HG02759 (cell line): Measurements from ENCODE around the gene MET.

Source experiments
- ATAC-seq: cut with Tn5 transposase; IDR thresholded peaks from one replicate; pipeline ENCODE4 v1.9.1; 2021; ENCODE audit warnings: mild to moderate bottlenecking, moderate library complexity; ENCODE audit not compliant: unreplicated experiment

MET gene

GRCh38 chr7:116724560-116725231 lies 52.7 kb downstream of the MET start:
- ATAC-seq, result no peak

DNA sequence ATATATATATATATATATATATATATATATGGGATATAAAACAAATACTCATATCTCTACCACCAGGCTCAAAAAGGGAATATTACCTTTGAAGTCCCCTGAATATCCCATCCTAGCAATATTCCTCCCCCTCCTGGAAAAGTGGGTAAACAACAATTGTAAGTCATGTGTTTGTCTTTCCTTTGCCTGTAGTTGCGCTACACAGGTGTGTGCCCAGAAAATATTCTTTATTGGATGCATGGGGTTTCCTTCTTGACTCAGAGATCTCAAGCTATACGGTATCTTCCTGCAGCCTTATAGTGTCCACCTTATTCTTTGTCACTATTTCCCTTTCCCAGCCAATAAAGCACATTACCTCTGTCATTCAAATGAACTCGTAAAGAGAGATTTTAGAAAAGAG lies 54.2 kb downstream of the MET start:
- no peak for ATAC-seq

DNA sequence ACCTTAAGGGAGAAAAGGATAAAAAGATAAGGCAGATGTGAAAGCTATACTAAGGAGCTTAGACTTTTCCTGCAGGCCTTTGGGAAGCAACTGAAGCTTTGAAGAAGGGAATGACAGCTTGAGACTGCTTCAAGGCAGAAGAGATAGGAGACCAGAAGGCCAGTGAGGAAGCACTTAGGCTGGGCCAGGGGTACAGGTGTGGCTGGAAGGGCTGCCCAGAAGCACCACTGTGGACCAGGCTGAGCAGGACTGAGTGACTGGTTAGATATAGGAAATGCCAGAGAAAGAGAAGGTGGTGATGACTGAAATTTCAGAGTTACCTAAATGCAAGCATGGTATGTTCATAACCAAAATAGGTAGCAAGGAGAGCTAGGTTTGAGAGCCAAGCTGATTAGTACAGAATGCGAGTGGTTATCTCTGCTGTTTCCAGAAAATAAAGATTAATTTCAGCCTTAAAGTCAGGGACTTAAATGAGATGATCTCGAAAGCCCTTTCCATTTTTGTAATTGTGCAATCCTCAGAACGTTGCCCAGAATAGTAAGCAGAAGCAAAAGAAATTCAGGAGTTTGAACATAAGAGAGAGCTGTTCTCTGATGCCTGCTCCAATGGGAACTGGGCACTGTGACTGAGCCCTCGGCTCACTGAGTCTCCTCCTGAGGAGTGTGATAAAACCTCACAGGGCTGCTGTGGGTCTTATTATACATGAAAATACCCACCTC lies 54.9 kb downstream of the MET start:
- no peak for ATAC-seq

- no peak for ATAC-seq
These were observed 55.5 kb downstream of the MET start for GRCh38 chr7:116727432-116728009.

DNA sequence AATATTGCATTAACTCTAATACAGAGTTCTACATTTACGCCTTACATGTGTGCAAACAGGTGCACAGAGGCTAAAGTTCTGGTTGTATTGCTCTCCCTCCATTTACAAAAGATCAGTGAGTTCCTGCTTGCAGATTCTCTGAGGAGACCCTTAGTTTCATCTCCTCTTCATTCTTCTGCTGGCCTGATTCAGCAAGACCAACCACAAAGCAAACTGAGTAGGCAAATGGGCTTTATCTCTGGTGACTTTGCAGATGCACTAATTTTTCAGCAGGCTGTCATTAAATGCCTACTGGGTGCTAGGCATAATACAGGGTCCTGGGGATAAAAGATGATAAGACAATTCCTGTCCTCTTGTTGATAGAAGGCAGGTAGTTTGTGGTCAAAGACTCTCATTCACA lies 56.4 kb downstream of the MET start:
- no peak for ATAC-seq

DNA sequence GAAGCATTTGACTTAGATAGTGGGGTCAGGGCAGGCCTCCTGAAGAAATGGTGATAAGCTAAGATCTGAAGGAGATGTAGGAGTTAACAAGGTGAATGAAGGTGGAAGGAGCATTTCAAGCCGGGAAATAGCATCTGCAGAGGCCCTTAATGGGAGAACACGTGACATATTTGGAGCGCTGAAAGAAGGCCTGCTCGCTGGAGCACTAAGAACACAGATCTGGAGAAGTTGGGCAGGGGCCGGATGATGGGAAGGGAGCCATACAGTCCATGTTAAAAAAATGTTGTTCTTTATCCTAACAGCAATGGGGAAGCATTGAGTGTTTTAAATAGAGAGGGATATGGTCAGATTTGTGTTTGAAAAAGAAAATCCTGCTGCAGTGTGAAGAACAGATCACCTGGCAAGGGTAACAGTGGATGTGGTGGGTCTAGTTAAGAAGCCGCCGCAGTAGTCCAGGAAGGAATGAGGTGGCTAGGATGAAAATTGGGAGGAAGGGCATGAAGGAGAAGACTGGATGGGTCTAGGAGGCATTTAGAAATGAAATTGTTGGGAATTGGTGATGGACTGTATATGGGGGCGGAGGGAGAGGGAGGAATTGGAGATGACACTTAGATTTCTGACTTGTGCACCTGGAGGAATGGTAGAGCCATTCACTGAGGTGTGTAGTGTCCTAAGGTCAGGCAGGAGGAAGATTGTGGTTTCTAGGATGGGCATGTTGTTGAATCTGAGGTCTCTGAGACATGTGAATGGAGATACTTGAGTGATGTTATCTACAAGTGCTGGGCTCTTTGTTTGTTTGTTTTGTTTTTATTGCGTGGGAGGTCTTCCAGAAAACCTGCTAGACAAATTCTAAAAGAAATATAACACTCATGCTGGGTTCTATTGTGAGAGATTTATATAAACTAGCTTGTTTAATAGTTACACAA lies 58.4 kb downstream of the MET start:
- ATAC-seq, result no peak

DNA sequence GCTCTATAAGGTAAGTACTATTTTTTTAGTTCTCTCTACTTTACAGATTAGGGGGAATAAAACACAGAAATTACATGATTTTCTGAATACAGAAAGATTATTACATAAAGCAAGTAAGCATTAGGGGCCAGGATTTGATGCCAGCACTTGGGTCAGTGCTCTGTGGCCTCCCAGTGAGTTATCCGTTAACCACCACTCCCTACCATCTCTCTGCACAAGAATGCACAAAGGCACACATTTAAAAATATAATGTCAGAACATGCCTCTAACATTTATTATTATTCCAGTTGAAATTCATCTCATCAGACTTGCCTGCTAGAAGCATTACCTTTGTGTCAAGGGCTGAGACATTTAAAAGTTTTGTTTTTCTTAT lies 59.0 kb downstream of the MET start:
- ATAC-seq, result no peak

DNA sequence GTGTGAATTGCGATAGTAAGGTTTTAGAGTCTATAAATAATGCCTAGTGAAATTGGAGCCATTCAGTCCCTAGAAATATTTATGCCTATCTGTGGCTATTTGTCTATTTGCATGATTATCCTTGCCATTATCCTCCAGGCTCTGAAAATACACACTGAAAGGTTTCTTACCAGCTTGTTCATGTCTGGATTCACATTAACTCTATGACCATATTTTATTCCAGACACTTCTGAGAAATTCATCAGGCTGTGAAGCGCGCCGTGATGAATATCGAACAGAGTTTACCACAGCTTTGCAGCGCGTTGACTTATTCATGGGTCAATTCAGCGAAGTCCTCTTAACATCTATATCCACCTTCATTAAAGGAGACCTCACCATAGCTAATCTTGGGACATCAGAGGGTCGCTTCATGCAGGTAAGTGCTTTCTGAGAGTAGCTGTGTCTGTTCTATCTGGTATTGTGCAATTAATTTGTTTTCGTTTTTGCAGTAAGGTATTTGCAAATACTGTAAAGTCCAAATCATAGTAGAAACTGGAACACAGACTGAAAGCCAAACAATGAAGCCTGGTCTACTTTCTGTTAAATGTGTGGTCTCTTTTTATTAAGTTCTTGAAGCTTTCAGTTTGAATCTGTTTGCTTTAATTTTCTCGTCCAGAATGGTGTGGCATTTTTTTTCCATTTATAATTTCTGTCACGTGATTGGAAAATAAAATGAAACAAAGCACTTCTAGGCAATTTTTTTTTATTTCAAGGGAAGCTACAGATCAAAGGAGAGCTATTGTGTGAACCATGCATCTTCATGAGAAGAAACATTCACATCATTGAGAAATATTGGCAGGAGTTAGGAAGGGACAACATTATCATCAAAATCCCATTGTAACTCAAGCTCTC lies 59.7 kb downstream of the MET start:
- ATAC-seq, result no peak

DNA sequence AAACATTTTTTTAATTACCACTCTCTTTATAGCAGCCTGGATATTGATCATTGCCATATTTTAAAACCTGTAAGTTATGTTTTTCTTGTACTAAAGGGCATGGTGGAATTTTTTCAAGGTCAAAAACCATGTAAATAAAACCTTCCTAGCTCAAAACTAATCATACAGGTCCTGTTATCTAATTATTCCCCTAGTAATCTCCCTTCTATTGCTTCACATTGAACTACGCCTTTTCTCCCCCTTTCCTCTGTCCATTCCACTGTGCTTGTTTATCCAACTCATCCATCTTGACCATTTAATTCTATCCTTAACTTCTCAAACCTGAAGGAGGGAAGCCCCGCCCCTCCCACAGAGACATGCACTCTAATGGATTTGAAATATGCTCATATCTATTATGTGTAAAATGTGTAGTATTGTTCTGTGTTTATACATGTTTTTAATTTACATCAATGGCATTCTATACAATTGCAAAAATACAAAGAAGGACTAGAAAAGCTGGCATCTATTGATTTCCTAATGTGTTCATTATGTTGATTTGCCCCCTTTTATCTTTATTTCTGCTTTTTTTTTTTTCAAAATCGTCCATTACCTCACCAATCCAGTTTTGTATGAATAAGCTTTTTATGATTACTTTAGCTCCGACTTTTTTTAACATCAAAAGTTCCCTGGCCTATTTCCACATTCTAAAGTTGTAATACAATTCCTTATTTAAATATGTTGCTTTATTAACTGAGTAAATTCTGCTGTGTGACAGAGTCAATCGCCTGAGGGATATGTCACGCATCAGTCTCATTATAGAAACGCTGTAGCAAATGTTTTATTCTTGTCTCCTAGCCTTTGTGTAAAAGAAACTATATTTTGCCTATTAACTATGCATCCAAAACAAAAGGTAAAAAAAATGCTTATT lies 61.0 kb downstream of the MET start:
- ATAC-seq, result no peak

DNA sequence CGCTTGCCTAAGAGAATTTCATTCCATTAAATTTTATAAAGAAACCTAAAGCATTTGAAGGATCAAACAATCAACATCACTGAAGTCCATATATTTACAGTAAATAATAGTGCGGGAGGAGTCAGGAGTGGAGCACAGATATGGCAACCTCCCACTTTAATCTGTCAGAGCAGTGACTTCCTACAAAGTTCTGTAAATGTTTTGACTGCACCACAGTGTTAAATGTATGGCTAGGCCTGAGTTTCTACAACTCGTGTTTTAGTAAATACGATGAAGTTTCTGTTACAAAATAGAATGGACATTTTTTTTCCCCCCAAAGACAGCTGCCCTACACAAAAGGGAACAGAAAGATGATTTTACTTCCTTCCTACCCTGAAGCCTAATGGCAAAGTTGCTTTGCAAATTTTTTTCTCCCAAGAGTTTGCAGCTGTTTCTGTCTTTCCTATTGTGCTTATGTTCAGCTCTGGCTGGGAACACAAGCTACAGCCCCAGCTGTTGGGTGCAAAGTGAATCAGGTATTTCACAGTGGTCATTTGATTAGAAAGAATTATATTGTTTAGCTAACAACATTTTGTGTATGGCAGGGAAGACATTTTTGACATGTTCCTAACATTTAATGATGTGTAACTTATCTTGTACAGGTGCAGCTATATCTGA lies 62.1 kb downstream of the MET start:
- no peak for ATAC-seq

DNA sequence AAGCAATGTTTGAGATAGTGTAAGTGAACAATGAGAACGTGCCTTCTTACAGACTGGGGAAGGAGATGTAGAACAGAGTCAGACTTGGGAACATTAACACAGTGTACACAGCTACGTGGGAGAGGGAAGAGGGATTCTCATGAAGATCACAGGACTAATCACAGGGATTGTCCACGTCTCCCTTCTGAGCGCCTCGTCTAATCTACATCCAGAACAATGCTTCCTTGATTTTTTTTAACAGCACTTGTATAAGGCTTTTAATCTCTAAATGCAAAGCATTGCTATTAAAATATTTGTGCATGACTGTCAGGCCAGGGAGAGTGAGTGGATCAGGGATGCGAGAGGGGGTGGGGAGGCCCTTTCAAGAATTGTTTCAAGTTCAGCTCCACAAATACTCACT lies 62.7 kb downstream of the MET start:
- ATAC-seq, result no peak

GRCh38 chr7:116736927-116737715 lies 65.1 kb downstream of the MET start:
- no peak for ATAC-seq

DNA sequence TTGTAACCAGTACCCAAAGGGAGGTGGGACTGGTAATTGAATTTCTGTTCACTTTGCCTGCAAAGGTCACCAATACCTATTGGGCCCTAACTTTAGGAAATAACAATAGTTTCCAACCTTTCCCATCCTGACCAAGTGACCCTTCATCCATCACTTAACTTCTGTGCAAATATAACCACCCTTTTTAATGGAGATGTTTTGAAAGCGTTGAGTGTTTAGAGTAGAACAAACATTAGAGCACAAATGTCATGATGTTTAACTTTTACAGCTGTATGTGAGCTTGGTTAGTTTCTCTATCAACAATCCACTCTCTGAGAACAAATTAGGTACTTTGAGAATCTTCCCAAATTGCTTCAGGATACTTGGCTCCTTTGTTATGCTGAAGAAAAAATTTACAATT lies 66.4 kb downstream of the MET start:
- no peak for ATAC-seq

DNA sequence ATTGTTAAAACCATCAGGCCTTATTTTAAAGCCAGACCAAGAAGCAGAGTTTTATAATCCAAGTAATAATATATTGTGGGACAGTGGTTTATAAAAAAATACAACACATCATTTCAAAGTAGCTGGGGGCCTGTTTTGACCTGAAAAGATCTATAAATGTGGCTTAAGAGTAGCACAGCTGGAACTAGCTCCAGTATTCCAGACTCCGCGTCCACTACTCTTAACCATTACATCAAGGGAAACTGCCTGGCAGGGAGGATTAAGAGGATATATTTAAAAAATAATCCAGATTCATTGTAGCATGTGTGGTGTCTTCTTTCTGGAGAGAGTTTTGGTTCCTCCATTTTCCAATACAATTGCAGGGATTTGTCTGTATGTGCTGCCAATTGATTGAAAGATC lies 67.3 kb downstream of the MET start:
- no peak for ATAC-seq

GRCh38 chr7:116740231-116740630 lies 68.2 kb downstream of the MET start:
- ATAC-seq, result no peak

DNA sequence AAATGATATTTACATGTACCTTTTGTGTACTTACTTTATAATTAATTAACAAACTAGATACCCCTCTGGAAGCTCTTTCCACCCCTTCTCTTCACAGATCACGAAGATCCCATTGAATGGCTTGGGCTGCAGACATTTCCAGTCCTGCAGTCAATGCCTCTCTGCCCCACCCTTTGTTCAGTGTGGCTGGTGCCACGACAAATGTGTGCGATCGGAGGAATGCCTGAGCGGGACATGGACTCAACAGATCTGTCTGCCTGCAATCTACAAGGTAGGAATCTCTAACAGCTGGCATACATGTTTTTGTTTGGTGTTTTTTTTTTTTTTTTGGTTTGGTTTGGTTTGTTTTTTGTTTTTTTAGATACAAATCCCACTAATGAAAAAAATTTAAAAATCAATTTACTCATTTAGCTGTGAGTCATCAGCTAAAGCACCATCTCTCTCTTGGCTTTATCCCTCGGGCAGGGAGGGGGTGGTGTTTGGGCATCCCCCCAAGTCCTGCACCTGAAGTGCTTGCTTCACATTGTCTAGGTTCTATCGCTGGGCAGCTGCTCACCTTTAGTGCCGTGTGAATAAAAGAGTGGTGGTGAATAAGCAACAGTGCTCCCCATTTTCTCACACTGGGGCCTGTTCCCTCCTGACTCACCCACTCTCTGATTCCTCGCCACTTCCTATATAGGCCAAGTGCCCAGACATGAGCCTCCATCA lies 68.9 kb downstream of the MET start:
- no peak for ATAC-seq

DNA sequence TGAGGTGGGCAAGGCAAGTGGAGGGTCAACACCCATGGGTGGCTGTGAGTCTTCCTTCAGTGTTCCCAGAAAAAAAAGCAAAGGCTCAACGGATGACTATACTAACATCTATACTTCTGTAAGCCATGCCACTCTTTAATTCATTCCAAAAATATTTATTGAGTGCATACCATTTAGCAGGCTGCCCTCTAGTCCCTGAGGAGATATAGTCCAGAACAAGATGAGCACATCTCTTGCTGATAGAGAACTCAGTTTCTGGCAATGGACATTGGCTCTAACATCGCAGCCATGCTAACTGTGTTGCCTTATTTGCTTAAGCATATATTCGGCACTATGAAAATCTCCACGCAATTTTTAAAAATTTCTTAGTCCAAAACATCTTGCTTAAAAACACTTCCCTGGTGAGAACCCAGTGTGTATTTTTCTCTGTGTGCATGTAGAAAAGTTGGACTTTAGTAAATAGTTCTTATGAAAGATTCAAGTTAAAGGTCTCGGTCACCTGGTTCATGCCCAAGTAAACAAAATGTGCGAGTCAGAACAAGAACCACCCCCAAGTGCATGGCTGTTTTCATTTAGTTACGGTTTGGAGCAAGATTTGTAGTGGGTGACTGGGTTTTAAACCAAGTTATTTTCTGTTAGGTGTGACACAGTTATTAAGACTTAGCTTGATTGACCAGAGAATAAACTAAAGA lies 69.8 kb downstream of the MET start:
- no peak for ATAC-seq
